ENCODE measurements around the gene CDC42SE2.

DNA sequence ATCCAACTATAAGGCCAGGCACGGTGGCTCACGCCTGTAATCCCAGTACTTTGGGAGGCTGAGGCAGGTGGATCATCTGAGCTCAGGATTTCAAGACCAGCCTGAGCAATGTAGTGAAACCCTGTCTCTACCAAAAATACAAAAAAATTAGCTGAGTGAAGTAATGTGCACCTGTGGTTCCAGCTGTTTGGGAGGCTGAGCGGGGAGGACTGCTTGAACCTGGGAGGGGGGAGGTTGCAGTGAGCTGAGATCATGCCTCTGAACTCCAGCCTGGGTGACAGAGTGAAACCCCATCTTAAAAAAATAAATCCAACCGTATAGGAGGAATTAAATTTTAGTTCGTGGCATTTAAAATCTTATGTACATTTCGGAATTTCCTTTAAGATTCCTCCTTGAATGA is 123.4 kb downstream of the CDC42SE2 start:
- TF ChIP-seq CTCF (IDR thresholded peaks at IDR 0.05) (no peak), POLR2AphosphoS5 (IDR thresholded peaks at IDR 0.05; ENCODE audit: insufficient read depth in 1 of 2, low read depth in 1 of 2) (no peak)
